ENCODE data around the gene ZNF407.

Gene ZNF407

GRCh38 chr18:75106746-75107145, 509.1 kb downstream of the ZNF407 start:
- Histone ChIP-seq H3K79me2 (no peaks in the 10 kb centered on the region), H3K36me3 (ENCODE audit: control insufficient read depth, insufficient read depth, low read length) (no peaks in the 10 kb centered on the region), H3K9me3 (ENCODE audit: control insufficient read depth, low read length) (no peaks in the 10 kb centered on the region), H3K4me1 (no peaks in the 10 kb centered on the region), H2AFZ (no peak overlapping the region), H3K27me3 (ENCODE audit: control insufficient read depth, insufficient read depth, low read length) (no peaks in the 10 kb centered on the region), H3K9ac (no peak overlapping the region), H3K4me2 (ENCODE audit: low read length) (no peak overlapping the region), H3K4me3 (ENCODE audit: low read depth, low read length) (no peak overlapping the region), H3K27ac (no peak overlapping the region)
- no peak for TF ChIP-seq CTCF (IDR thresholded peaks at IDR 0.05)

GRCh38 chr18:75107196-75107930, 509.7 kb downstream of the ZNF407 start:
- no peak overlapping the region for H3K9ac ChIP-seq
- no peak for TF ChIP-seq CTCF (IDR thresholded peaks at IDR 0.05)
- H3K27ac ChIP-seq: no peak overlapping the region
- no peak overlapping the region for H3K4me2 ChIP-seq (ENCODE audit: low read length)
- H3K27me3 ChIP-seq (ENCODE audit: control insufficient read depth, insufficient read depth, low read length): no peaks in the 10 kb centered on the region
- no peak overlapping the region for H3K4me3 ChIP-seq (ENCODE audit: low read depth, low read length)
- H3K9me3 ChIP-seq (ENCODE audit: control insufficient read depth, low read length): no peaks in the 10 kb centered on the region
- no peaks in the 10 kb centered on the region for H3K36me3 ChIP-seq (ENCODE audit: control insufficient read depth, insufficient read depth, low read length)
- H3K4me1 ChIP-seq: no peaks in the 10 kb centered on the region
- no peaks in the 10 kb centered on the region for H3K79me2 ChIP-seq
- no peak overlapping the region for H2AFZ ChIP-seq

- Histone ChIP-seq H3K4me3 (ENCODE audit: low read depth, low read length) (no peak overlapping the region), H3K9me3 (ENCODE audit: control insufficient read depth, low read length) (no peaks in the 10 kb centered on the region), H3K9ac (no peak overlapping the region), H3K27me3 (ENCODE audit: control insufficient read depth, insufficient read depth, low read length) (no peaks in the 10 kb centered on the region), H3K27ac (no peak overlapping the region), H3K4me1 (no peaks in the 10 kb centered on the region), H3K4me2 (ENCODE audit: low read length) (no peak overlapping the region), H3K79me2 (no peaks in the 10 kb centered on the region), H3K36me3 (ENCODE audit: control insufficient read depth, insufficient read depth, low read length) (no peaks in the 10 kb centered on the region), H2AFZ (no peak overlapping the region)
- no peak for TF ChIP-seq CTCF (IDR thresholded peaks at IDR 0.05)
Measured at GRCh38 chr18:75107931-75108276, 510.2 kb downstream of the ZNF407 start.

GRCh38 chr18:75108579-75109318, 511.1 kb downstream of the ZNF407 start:
- Histone ChIP-seq H3K4me1 (no peaks in the 10 kb centered on the region), H3K4me2 (ENCODE audit: low read length) (no peak overlapping the region), H3K36me3 (ENCODE audit: control insufficient read depth, insufficient read depth, low read length) (no peaks in the 10 kb centered on the region), H2AFZ (no peak overlapping the region), H3K4me3 (ENCODE audit: low read depth, low read length) (no peak overlapping the region), H3K79me2 (no peaks in the 10 kb centered on the region), H3K27me3 (ENCODE audit: control insufficient read depth, insufficient read depth, low read length) (no peaks in the 10 kb centered on the region), H3K9me3 (ENCODE audit: control insufficient read depth, low read length) (no peaks in the 10 kb centered on the region), H3K9ac (no peak overlapping the region), H3K27ac (no peak overlapping the region)
- TF ChIP-seq CTCF (IDR thresholded peaks at IDR 0.05): no peak

Data from parathyroid adenoma (tissue), 2 donors.